HepG2 (cell line): Measurements from ENCODE around the gene SOX12. TPM values are rescaled to one million over a fixed set of nuclear protein-coding genes. Genes with fewer than 3 reads are reported as not detected.
A peak's percentile ranks its signal among the peaks of the same experiment; 100 is the strongest.

Source experiments
- CAMTA2 ChIP-seq: sonication (generic); formaldehyde crosslinking; IDR thresholded peaks from 2 replicates; pipeline ENCODE4 v1.4.0; 2020; ENCODE audit warnings: mild to moderate bottlenecking, missing genetic modification reagents, borderline replicate concordance
- ISX ChIP-seq: sonication (generic); formaldehyde crosslinking; conservative IDR thresholded peaks from 2 replicates; pipeline ENCODE4 v1.5.0; 2020; ENCODE audit warnings: missing genetic modification reagents
- KDM5B ChIP-seq: sonication (generic); formaldehyde crosslinking; IDR thresholded peaks from 2 replicates; pipeline ENCODE4 v1.4.0; 2020; ENCODE audit warnings: missing genetic modification reagents, mild to moderate bottlenecking, borderline replicate concordance
- NR0B2 ChIP-seq: sonication (generic); formaldehyde crosslinking; IDR thresholded peaks from 2 replicates; pipeline ENCODE4 v1.4.0; 2020; ENCODE audit warnings: mild to moderate bottlenecking, missing genetic modification reagents
- NR3C1 ChIP-seq: sonication (generic); formaldehyde crosslinking; IDR thresholded peaks from 2 replicates; pipeline ENCODE4 v1.4.0; 2020; ENCODE audit warnings: missing genetic modification reagents
- PBX2 ChIP-seq: IDR thresholded peaks from 2 replicates; pipeline ENCODE4 v1.6.1; 2016; ENCODE audit warnings: control low read depth
- PLSCR1 ChIP-seq: sonication (generic); formaldehyde crosslinking; IDR thresholded peaks from 2 replicates; pipeline ENCODE4 v1.5.0; 2020; ENCODE audit warnings: missing genetic modification reagents, mild to moderate bottlenecking, borderline replicate concordance
- REPIN1 ChIP-seq: sonication (generic); formaldehyde crosslinking; IDR thresholded peaks from 2 replicates; pipeline ENCODE4 v1.8.0; 2022; ENCODE audit warnings: missing genetic modification reagents, low read depth, mild to moderate bottlenecking, borderline replicate concordance
- RERE ChIP-seq: IDR thresholded peaks from 2 replicates; pipeline ENCODE4 v1.6.1; 2016; ENCODE audit warnings: low read depth, missing genetic modification reagents, missing compliant biosample characterization
- SMYD3 ChIP-seq: sonication (generic); formaldehyde crosslinking; IDR thresholded peaks from 2 replicates; pipeline ENCODE4 v1.8.1; 2023; ENCODE audit warnings: mild to moderate bottlenecking, missing genetic modification reagents
- SRF ChIP-seq: IDR thresholded peaks from 2 replicates; pipeline ENCODE4 v1.6.1; 2011; ENCODE audit warnings: mild to moderate bottlenecking, low read depth, low read length, moderate library complexity
- TGIF2 ChIP-seq: IDR thresholded peaks from 2 replicates; pipeline ENCODE4 v1.6.1; 2016; ENCODE audit warnings: control low read depth, missing compliant biosample characterization
- TOPORS ChIP-seq: sonication (generic); formaldehyde crosslinking; IDR thresholded peaks from 2 replicates; pipeline ENCODE4 v1.8.0; 2023; ENCODE audit warnings: mild to moderate bottlenecking, missing genetic modification reagents
- ZNF180 ChIP-seq: sonication (generic); formaldehyde crosslinking; IDR thresholded peaks from 2 replicates; pipeline ENCODE4 v1.4.0; 2020; ENCODE audit warnings: low read depth, missing genetic modification reagents, borderline replicate concordance
- ZNF337 ChIP-seq: sonication (generic); formaldehyde crosslinking; IDR thresholded peaks from 2 replicates; pipeline ENCODE4 v1.5.1; 2020; ENCODE audit warnings: missing genetic modification reagents, low read depth, mild to moderate bottlenecking, borderline replicate concordance
- ZNF343 ChIP-seq: sonication (generic); formaldehyde crosslinking; IDR thresholded peaks from 2 replicates; pipeline ENCODE4 v1.4.0; 2020; ENCODE audit warnings: mild to moderate bottlenecking, missing genetic modification reagents
- ZNF382 ChIP-seq: sonication (generic); formaldehyde crosslinking; IDR thresholded peaks from 2 replicates; pipeline ENCODE4 v1.5.0; 2020; ENCODE audit warnings: missing genetic modification reagents, mild to moderate bottlenecking, borderline replicate concordance
- ZNF598 ChIP-seq: sonication (generic); formaldehyde crosslinking; IDR thresholded peaks from 2 replicates; pipeline ENCODE4 v1.5.1; 2020; ENCODE audit warnings: mild to moderate bottlenecking, missing genetic modification reagents, borderline replicate concordance
- ZNF749 ChIP-seq: sonication (generic); formaldehyde crosslinking; IDR thresholded peaks from 2 replicates; pipeline ENCODE4 v1.8.0; 2022; ENCODE audit warnings: mild to moderate bottlenecking, missing genetic modification reagents, moderate library complexity, borderline replicate concordance
- polyA plus RNA-seq, 8 experiments: library from polyadenylated mRNA; depleted of rRNA in 3 of 8; stranded (reverse) in 7 of 8; unstranded in 1 of 8; fragments of >200 nt; fragmentation: Illumina TruSeq in 4 of 8; extraction: Trizol in 4 of 8; gene quantifications; 2 replicates each; pipeline versions ENCODE4 v1.2.1 to v1.2.3, GENCODE V29; 2011 to 2016; ENCODE audit warnings: low read depth in 4 of 8, missing spikeins in 1 of 8, mixed read lengths in 1 of 8; ENCODE audit not compliant: insufficient read depth in 1 of 8
- total RNA-seq, 5 experiments: library from RNA; depleted of rRNA; stranded (reverse); fragments of >200 nt; fragmentation: Illumina TruSeq; extraction: Trizol; gene quantifications; 2 replicates each; pipeline ENCODE4 v1.2.3, GENCODE V29; 2016; ENCODE audit warnings: low read depth in 1 of 5

Gene SOX12
- total and polyA plus RNA-seq, 2 of the 13 experiments (the other 11 are each of a cell fraction or from before 2014, with no cell fraction given) = 10.0 to 18.7 TPM

GRCh38 chr20:290084-290831 is 35.1 kb upstream of the SOX12 start, which contains the start of gene C20orf96 (continued):
- TF ChIP-seq RERE (no peak), ISX (CRISPR knock-in tag) (no peak; the same call in 1 of the 2 replicates), PBX2 (CRISPR knock-in tag) (no peak), TOPORS (CRISPR knock-in tag) (0 out of 2 replicates have a peak, but pooled peaks have one; percentile 29), ZNF382 (CRISPR knock-in tag) (no peak), TGIF2 (CRISPR knock-in tag) (no peak; the same call in none of the 2 replicates), PLSCR1 (CRISPR knock-in tag) (no peak; the same call in 1 of the 2 replicates), REPIN1 (CRISPR knock-in tag) (no peak), ZNF598 (CRISPR knock-in tag) (peak; percentile 94), ZNF180 (CRISPR knock-in tag) (0 out of 2 replicates have a peak, but pooled peaks have one; percentile 26), SRF (no peak), CAMTA2 (CRISPR knock-in tag) (no peak), KDM5B (CRISPR knock-in tag) (peak; percentile 76; the same call in 1 of the 2 replicates), NR0B2 (CRISPR knock-in tag) (peak; percentile 64; the same call in 1 of the 2 replicates), ZNF749 (CRISPR knock-in tag) (no peak), ZNF343 (no peak), NR3C1 (CRISPR knock-in tag) (no peak), ZNF337 (no peak), SMYD3 (CRISPR knock-in tag) (0 out of 2 replicates have a peak, but pooled peaks have one; percentile 58)
